HepG2 (cell line): Measurements from ENCODE around the gene AUTS2. TPM values are rescaled to one million over a fixed set of nuclear protein-coding genes. Genes with fewer than 3 reads are reported as not detected.

Source experiments
- ATAC-seq: fragments of 200-7000 bp; cut with Tn5 transposase; 3 replicates; pipeline ENCODE4 v1.9.1; 2020; ENCODE audit warnings: mild to moderate bottlenecking, moderate library complexity
- BruUV-seq: library from RNA; stranded (reverse); fragments of 400-500 nt; replicated peaks from 2 replicates; lab custom pipeline; 2021; lab: Mats Ljungman, UMichigan
- CTCF ChIA-PET: fragments of 300-600 bp; formaldehyde crosslinking; extraction: SDS; loops from one replicate; lab custom pipeline; 2021; ENCODE audit warnings: low total read pairs, inconsistent platforms, low intra/inter-chr PET ratio; lab: Yijun Ruan, JAX
- POLR2A ChIA-PET: fragments of 350-600 bp; sonication (Branson Sonifier 250); formaldehyde crosslinking; loops from one replicate; lab custom pipeline; 2020; ENCODE audit warnings: antibody characterized with exemption, inconsistent platforms; lab: Yijun Ruan, JAX
- DNase-seq: peaks from one replicate; pipeline ENCODE4 v3.0.0-alpha.2; 2015; ENCODE audit warnings: low spot score
- FAIRE-seq: peaks from 3 replicates; lab custom pipeline; 2011; peaks lifted over from hg19 to GRCh38; lab: Jason Lieb, UNC
- H2AFZ ChIP-seq: one replicate; pipeline ENCODE4 v1.6.1; 2011; ENCODE audit warnings: low read length, inconsistent platforms
- H3K27ac ChIP-seq: fragments of 300-600 bp; 3 replicates; pipeline ENCODE4 v1.8.0; 2011; ENCODE audit warnings: mixed run types, mild to moderate bottlenecking, mixed read lengths, low read length, inconsistent platforms; ENCODE audit not compliant: insufficient read depth; ENCODE audit errors: extremely low read length
- H3K27me3 ChIP-seq, 2 experiments: fragments of 200-600 bp in 1 of 2; 2 replicates in 1 of 2; 3 replicates in 1 of 2; pipeline versions ENCODE4 v1.6.0 to v1.8.0; 2011; ENCODE audit warnings: low read length in 2 of 2, mild to moderate bottlenecking in 2 of 2, moderate library complexity in 2 of 2, inconsistent platforms in 1 of 2; ENCODE audit not compliant: insufficient read depth in 2 of 2, control insufficient read depth in 1 of 2
- H3K36me3 ChIP-seq, 2 experiments: fragments of 200-600 bp in 1 of 2; replicated peaks in 1 of 2; 2 replicates in 1 of 2; 3 replicates in 1 of 2; pipeline versions ENCODE4 v1.5.1 to v1.8.0; 2011; ENCODE audit warnings: low read length in 2 of 2, inconsistent platforms in 1 of 2; ENCODE audit not compliant: insufficient read depth in 2 of 2, control insufficient read depth in 1 of 2
- H3K4me1 ChIP-seq: 2 replicates; pipeline ENCODE4 v1.5.1; 2012; ENCODE audit warnings: low read length, inconsistent platforms; ENCODE audit not compliant: insufficient read depth
- H3K4me2 ChIP-seq: 2 replicates; pipeline ENCODE4 v1.6.0; 2011; ENCODE audit warnings: low read depth, low read length, inconsistent platforms
- H3K4me3 ChIP-seq, 3 experiments: fragments of 200-600 bp in 1 of 3; sonication (generic), shearing (Covaris generic) in 1 of 3; replicated peaks in 1 of 3; 2 replicates each; pipeline ENCODE4 v1.5.1; 2011 to 2016; ENCODE audit warnings: low read length in 3 of 3, inconsistent platforms in 2 of 3, low read depth in 2 of 3, mild to moderate bottlenecking in 2 of 3, control low read depth in 1 of 3, mixed read lengths in 1 of 3; ENCODE audit not compliant: insufficient read depth in 1 of 3
- H3K79me2 ChIP-seq: one replicate; pipeline ENCODE4 v1.6.1; 2011; ENCODE audit warnings: low read length, inconsistent platforms; ENCODE audit not compliant: insufficient read depth
- H3K9ac ChIP-seq: 2 replicates; pipeline ENCODE4 v1.6.0; 2011; ENCODE audit warnings: mild to moderate bottlenecking, low read depth, low read length, inconsistent platforms; ENCODE audit not compliant: insufficient read depth
- H3K9me3 ChIP-seq: 2 replicates; pipeline ENCODE4 v1.5.1; 2012; ENCODE audit warnings: mild to moderate bottlenecking, low read length
- H4K20me1 ChIP-seq: 2 replicates; pipeline ENCODE4 v1.6.0; 2011; ENCODE audit warnings: inconsistent platforms, mild to moderate bottlenecking, low read length, moderate library complexity; ENCODE audit not compliant: insufficient read depth
- HHEX ChIP-seq: IDR thresholded peaks from 2 replicates; pipeline ENCODE4 v1.6.1; 2016; ENCODE audit warnings: control low read depth
- ZBTB26 ChIP-seq: IDR thresholded peaks from 2 replicates; pipeline ENCODE4 v1.6.1; 2016; ENCODE audit warnings: missing compliant biosample characterization, missing genetic modification reagents, borderline replicate concordance
- ZNF317 ChIP-seq: sonication (generic); formaldehyde crosslinking; IDR thresholded peaks from 2 replicates; pipeline ENCODE4 v1.5.0; 2020; ENCODE audit warnings: mild to moderate bottlenecking, missing genetic modification reagents
- ZNF414 ChIP-seq: sonication (generic); formaldehyde crosslinking; IDR thresholded peaks from 2 replicates; pipeline ENCODE4 v1.5.0; 2020; ENCODE audit warnings: missing genetic modification reagents
- WGBS: methylation state at CpG from one replicate; pipeline ENCODE4 v1.1.6; 2017; ENCODE audit warnings: low lambda C conversion rate; 5-methylcytosine and 5-hydroxymethylcytosine counted together
- in situ Hi-C: cut with HindIII; loops from 2 replicates; pipeline ENCODE4 v1.10.0; 2017; ENCODE audit warnings: low pct_unique_long_range_greater_than_20kb; ENCODE audit not compliant: extremely low pct_ligation_motif_present
- intact Hi-C: fragments of 100-400 bp; cut with micrococcal nuclease; formaldehyde crosslinking; loops from one replicate; pipeline ENCODE4 v1.10.0; 2022; ENCODE audit not compliant: unreplicated experiment
- polyA plus RNA-seq, 8 experiments: library from polyadenylated mRNA; depleted of rRNA in 3 of 8; stranded (reverse) in 7 of 8; unstranded in 1 of 8; fragments of >200 nt; fragmentation: Illumina TruSeq in 4 of 8; extraction: Trizol in 4 of 8; gene quantifications; 2 replicates each; pipeline versions ENCODE4 v1.2.1 to v1.2.3, GENCODE V29; 2011 to 2016; ENCODE audit warnings: low read depth in 4 of 8, missing spikeins in 1 of 8, mixed read lengths in 1 of 8; ENCODE audit not compliant: insufficient read depth in 1 of 8
- total RNA-seq, 5 experiments: library from RNA; depleted of rRNA; stranded (reverse); fragments of >200 nt; fragmentation: Illumina TruSeq; extraction: Trizol; gene quantifications; 2 replicates each; pipeline ENCODE4 v1.2.3, GENCODE V29; 2016; ENCODE audit warnings: low read depth in 1 of 5
- TF ChIP-seq, protein P1 (sequence below): fragments of 450-650 bp; IDR thresholded peaks from 2 replicates; pipeline ENCODE4 v1.6.1; 2016

The AUTS2 gene
- total and polyA plus RNA-seq, 2 of the 13 experiments (the other 11 are each of a cell fraction or from before 2014, with no cell fraction given): 0.38 TPM; not detected in 1

DNA sequence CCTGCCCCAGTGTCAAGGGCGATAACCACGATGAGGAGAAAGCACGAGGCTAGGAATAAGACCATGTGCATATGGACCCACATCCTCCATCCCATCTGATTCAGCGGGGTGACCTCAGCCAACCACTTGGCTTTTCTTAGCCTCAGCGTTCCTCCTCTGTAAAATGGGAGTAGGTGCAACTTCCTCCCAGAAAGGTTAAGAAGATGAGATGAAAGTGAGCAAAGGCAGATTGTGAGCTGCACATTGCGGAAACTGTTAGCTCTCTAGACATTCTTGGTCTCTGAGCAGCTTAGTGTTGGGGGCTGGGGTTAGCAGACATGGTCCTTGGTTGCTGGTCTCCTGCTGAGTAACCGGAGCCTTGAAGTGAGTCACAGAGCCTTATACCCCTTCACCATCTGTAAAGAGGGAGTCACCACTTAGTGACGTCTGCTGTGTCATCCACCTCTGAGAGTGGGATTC, 1036.4 kb downstream of the AUTS2 start:
- Histone ChIP-seq H3K9ac (no peak overlapping the region), H3K4me2 (no peak overlapping the region), H3K27ac (no peak overlapping the region), H3K4me1 (no peaks in the 10 kb centered on the region), H3K79me2 (no peaks in the 10 kb centered on the region), H3K4me3 (no peak overlapping the region), H2AFZ (no peak overlapping the region), H3K27me3 (no peaks in the 10 kb centered on the region; a peak in 1 of 5 replicates), H3K9me3 (no peaks in the 10 kb centered on the region), H4K20me1 (no peaks in the 10 kb centered on the region), H3K36me3 (no peaks in the 10 kb centered on the region)
- DNase-seq: no peak
- in situ Hi-C loops: no loop called here
- no TSS peak for BruUV-seq
- ChIA-PET CTCF (no interaction called here), POLR2A (no interaction called here)
- intact Hi-C loops: no loop called here
- 44% methylated on average over 7 of the region's 8 CpGs for whole genome bisulfite sequencing
- TF ChIP-seq HHEX (no peak), ZNF414 (no peak)
- TF ChIP-seq, protein P1, sequence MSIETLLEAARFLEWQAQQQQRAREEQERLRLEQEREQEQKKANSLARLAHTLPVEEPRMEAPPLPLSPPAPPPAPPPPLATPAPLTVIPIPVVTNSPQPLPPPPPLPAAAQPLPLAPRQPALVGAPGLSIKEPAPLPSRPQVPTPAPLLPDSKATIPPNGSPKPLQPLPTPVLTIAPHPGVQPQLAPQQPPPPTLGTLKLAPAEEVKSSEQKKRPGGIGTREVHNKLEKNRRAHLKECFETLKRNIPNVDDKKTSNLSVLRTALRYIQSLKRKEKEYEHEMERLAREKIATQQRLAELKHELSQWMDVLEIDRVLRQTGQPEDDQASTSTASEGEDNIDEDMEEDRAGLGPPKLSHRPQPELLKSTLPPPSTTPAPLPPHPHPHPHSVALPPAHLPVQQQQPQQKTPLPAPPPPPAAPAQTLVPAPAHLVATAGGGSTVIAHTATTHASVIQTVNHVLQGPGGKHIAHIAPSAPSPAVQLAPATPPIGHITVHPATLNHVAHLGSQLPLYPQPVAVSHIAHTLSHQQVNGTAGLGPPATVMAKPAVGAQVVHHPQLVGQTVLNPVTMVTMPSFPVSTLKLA: peak; percentile 81
- no peak for FAIRE-seq
- no peak for ATAC-seq

- no peak overlapping the region for H3K27ac ChIP-seq
- H3K4me2 ChIP-seq: no peak overlapping the region
- no peaks in the 10 kb centered on the region for H4K20me1 ChIP-seq
- TF ChIP-seq ZBTB26 (CRISPR knock-in tag) (no peak), ZNF317 (peak; percentile 89)
- TF ChIP-seq, all 625 proteins: peak for 1
- Histone ChIP-seq H3K9ac (no peak overlapping the region), H3K79me2 (no peaks in the 10 kb centered on the region), H3K4me3 (no peak overlapping the region), H3K36me3 (no peaks in the 10 kb centered on the region), H3K27me3 (no peaks in the 10 kb centered on the region; a peak in 1 of 5 replicates), H2AFZ (no peak overlapping the region), H3K9me3 (no peaks in the 10 kb centered on the region), H3K4me1 (no peaks in the 10 kb centered on the region)
- ChIA-PET POLR2A (no interaction called here), CTCF (no interaction called here)
- no TSS peak for BruUV-seq
- intact Hi-C loops (no loop called here), in situ Hi-C loops (no loop called here)
- no peak for DNase-seq
- ATAC-seq: no peak
- no peak for FAIRE-seq
- 0% methylated on average over 1 of the region's 1 CpG for WGBS
These were observed 1037.4 kb downstream of the AUTS2 start for GRCh38 chr7:70635633-70636032.
